Vagina (tissue), 2 donors: Measurements from ENCODE around the gene OR2AT4.

ENCODE experiments used
- CTCF ChIP-seq, 3 experiments: fragments of 450-650 bp in 2 of 3; fragments of 200-600 bp in 1 of 3; sonication (generic) in 1 of 3; IDR thresholded peaks; one replicate each; pipeline ENCODE4 v1.5.1; 2017 to 2019; ENCODE audit warnings: antibody characterized with exemption in 3 of 3, mild to moderate bottlenecking in 2 of 3, moderate library complexity in 2 of 3
- POLR2A ChIP-seq, 2 donors: fragments of 450-650 bp; IDR thresholded peaks; one replicate each; pipeline ENCODE4 v1.6.1; 2017; ENCODE audit warnings: antibody characterized with exemption in 2 of 2, mild to moderate bottlenecking in 2 of 2, moderate library complexity in 2 of 2

GRCh38 chr11:75069473-75069872, 27.2 kb downstream of the OR2AT4 start:
- TF ChIP-seq CTCF (IDR thresholded peaks at IDR 0.05) (no peak), POLR2A (IDR thresholded peaks at IDR 0.05) (no peak)
